K562 (cell line): ENCODE results near the gene PKLR. TPM values are rescaled to one million over a fixed set of nuclear protein-coding genes. Genes with fewer than 3 reads are reported as not detected.

Experiments
- AFF4 ChIP-seq: sonication (generic); formaldehyde crosslinking; IDR thresholded peaks from 2 replicates; pipeline ENCODE4 v1.8.0; 2023; ENCODE audit warnings: mild to moderate bottlenecking, missing genetic modification reagents
- CLOCK ChIP-seq: fragments of 250-450 bp; sonication (Bioruptor Pico); IDR thresholded peaks from 2 replicates; pipeline ENCODE4 v1.4.0; 2020; ENCODE audit warnings: mild to moderate bottlenecking, moderate library complexity, borderline replicate concordance
- CSDE1 ChIP-seq, 2 experiments: fragments of 450-650 bp; IDR thresholded peaks; 2 replicates each; pipeline ENCODE4 v1.6.1; 2016; ENCODE audit warnings: mild to moderate bottlenecking in 1 of 2
- CTBP1 ChIP-seq: fragments of 450-650 bp; IDR thresholded peaks from 2 replicates; pipeline ENCODE4 v1.6.1; 2016; ENCODE audit warnings: borderline replicate concordance
- DIDO1 ChIP-seq: fragments of 450-650 bp; IDR thresholded peaks from 2 replicates; pipeline ENCODE4 v1.6.1; 2016; ENCODE audit warnings: low read depth, missing biosample characterization, missing genetic modification characterization
- EP400 ChIP-seq: fragments of 450-650 bp; IDR thresholded peaks from 2 replicates; pipeline ENCODE4 v1.6.1; 2017; ENCODE audit warnings: antibody characterized with exemption, mild to moderate bottlenecking, moderate library complexity
- ESRRB ChIP-seq: fragments of 250-450 bp; sonication (Bioruptor Pico); IDR thresholded peaks from 2 replicates; pipeline ENCODE4 v1.5.0; 2020; ENCODE audit warnings: mild to moderate bottlenecking, moderate library complexity, borderline replicate concordance
- FIP1L1 ChIP-seq: fragments of 200-400 bp; formaldehyde crosslinking; IDR thresholded peaks from 2 replicates; pipeline ENCODE4 v1.6.1; 2018; ENCODE audit warnings: mild to moderate bottlenecking, low read depth, low read length; ENCODE audit not compliant: poor library complexity, severe bottlenecking
- GABPA ChIP-seq: fragments of 200-800 bp; sonication (Bioruptor generic); conservative IDR thresholded peaks from 2 replicates; pipeline ENCODE4 v1.6.1; 2016; ENCODE audit warnings: low read depth, missing genetic modification characterization, missing compliant biosample characterization
- HMGXB4 ChIP-seq: sonication (generic); formaldehyde crosslinking; IDR thresholded peaks from 2 replicates; pipeline ENCODE4 v1.8.1; 2023; ENCODE audit warnings: mild to moderate bottlenecking, missing genetic modification reagents
- MAZ ChIP-seq, 2 experiments: fragments of 450-650 bp in 1 of 2; sonication (generic) in 1 of 2; formaldehyde crosslinking; IDR thresholded peaks in 1 of 2; conservative IDR thresholded peaks in 1 of 2; 2 replicates each; pipeline versions ENCODE4 v1.4.0 to v1.5.0; 2020; ENCODE audit warnings: mild to moderate bottlenecking in 1 of 2, missing genetic modification reagents in 1 of 2
- MNT ChIP-seq, 2 experiments: fragments of 450-650 bp; conservative IDR thresholded peaks; 2 replicates each; pipeline ENCODE4 v1.6.1; 2017; ENCODE audit warnings: mild to moderate bottlenecking in 2 of 2, moderate library complexity in 2 of 2
- NEUROD1 ChIP-seq: fragments of 150-350 bp; IDR thresholded peaks from 2 replicates; pipeline ENCODE4 v1.6.1; 2014; ENCODE audit warnings: borderline replicate concordance, low read length, low read depth; ENCODE audit not compliant: partially characterized antibody
- NFATC3 ChIP-seq: fragments of 450-650 bp; IDR thresholded peaks from 2 replicates; pipeline ENCODE4 v1.6.1; 2017; ENCODE audit warnings: mild to moderate bottlenecking
- POLR2AphosphoS5 ChIP-seq: IDR thresholded peaks from 2 replicates; pipeline ENCODE4 v1.6.1; 2011; ENCODE audit warnings: mild to moderate bottlenecking, low read depth, low read length, moderate library complexity; ENCODE audit not compliant: control insufficient read depth, insufficient read depth
- RB1 ChIP-seq: fragments of 450-650 bp; IDR thresholded peaks from 2 replicates; pipeline ENCODE4 v1.6.1; 2017; ENCODE audit warnings: low read depth, mild to moderate bottlenecking
- polyA plus RNA-seq, 8 experiments: library from polyadenylated mRNA; depleted of rRNA in 4 of 8; stranded (reverse) in 5 of 8; unstranded in 3 of 8; fragments of >200 nt; fragmentation: Nextera tagmentation in 2 of 8; fragmentation: Illumina TruSeq in 1 of 8; extraction: Ambion mirVana in 2 of 8; extraction: Trizol in 1 of 8; gene quantifications; 2 replicates each; pipeline versions ENCODE4 v1.2.1 to v1.2.3, GENCODE V29; 2011 to 2014; ENCODE audit warnings: inconsistent platforms in 1 of 8, missing spikeins in 1 of 8
- total RNA-seq, 7 experiments: library from RNA; depleted of rRNA in 6 of 7; stranded (reverse); fragments of >200 nt in 6 of 7; fragmentation: Illumina TruSeq in 2 of 7; extraction: Trizol in 2 of 7; gene quantifications; 2 replicates each; pipeline versions ENCODE4 v1.2.1 to v1.2.3, GENCODE V29; 2011 to 2021; ENCODE audit warnings: low replicate concordance in 1 of 7

PKLR gene
- total and polyA plus RNA-seq, 9 of the 15 experiments (the other 6 are each of a cell fraction or from before 2014, with no cell fraction given) = 10.7 to 78.4 (median 38.2) TPM

- TF ChIP-seq HMGXB4 (no peak), DIDO1 (tag) (no peak), NEUROD1 (peak; percentile 22), CSDE1 (IDR thresholded peaks at IDR 0.05) (no peak), CLOCK (0 out of 2 replicates have a peak, but pooled peaks have one; percentile 45), GABPA (peak; percentile 63), MNT (conservative IDR thresholded peaks at IDR 0.05) (peak in 1 of 2 experiments; percentile 85; a peak in 2 of 4 replicates), MAZ (CRISPR knock-in tag; conservative IDR thresholded peaks at IDR 0.05 in 1 of 2, IDR thresholded peaks at IDR 0.05 in 1 of 2) (peak; percentile 83 to 93), RB1 (peak; percentile 65; the same call in 1 of the 2 replicates), NFATC3 (no peak), POLR2AphosphoS5 (peak; percentile 67; the same call in 1 of the 2 replicates), ESRRB (CRISPR knock-in tag) (no peak), CTBP1 (peak; percentile 39; the same call in 1 of the 2 replicates), AFF4 (CRISPR knock-in tag) (0 out of 2 replicates have a peak, but pooled peaks have one; percentile 33), EP400 (peak; percentile 75), FIP1L1 (peak; percentile 58)
Measured at GRCh38 chr1:155255243-155256007, 45.8 kb downstream of the PKLR start, which contains the start of gene ENTREP3 (continued).
